Mucosa of stomach (tissue), 1 donor: ENCODE results near the gene ORM2.
"Not testable (repeated sequence)": the region's sequence is repeated elsewhere in the genome, so short reads cannot be mapped to it uniquely, and the experiment has no call there.

Experiments used
- H3K27me3 ChIP-seq: one replicate; pipeline ENCODE4 v1.7.0; 2013; ENCODE audit warnings: mild to moderate bottlenecking, low read length; ENCODE audit not compliant: control insufficient read depth, insufficient read depth
- H3K36me3 ChIP-seq: one replicate; pipeline ENCODE4 v1.7.0; 2013; ENCODE audit warnings: low read length; ENCODE audit not compliant: control insufficient read depth, insufficient read depth
- H3K4me1 ChIP-seq: one replicate; pipeline ENCODE4 v1.7.0; 2013; ENCODE audit warnings: mild to moderate bottlenecking, low read length; ENCODE audit not compliant: control insufficient read depth, insufficient read depth
- H3K4me3 ChIP-seq: one replicate; pipeline ENCODE4 v1.7.0; 2013; ENCODE audit warnings: low read length
- H3K9ac ChIP-seq: one replicate; pipeline ENCODE4 v1.7.0; 2013; ENCODE audit warnings: mild to moderate bottlenecking, low read length, moderate library complexity
- H3K9me3 ChIP-seq: one replicate; pipeline ENCODE4 v1.7.0; 2013; ENCODE audit warnings: mild to moderate bottlenecking, low read length, moderate library complexity; ENCODE audit not compliant: control insufficient read depth
- donor health status: Pancreatic carcinoma.

ORM2 gene

GRCh38 chr9:114329625-114330022 lies at the start of gene ORM2:
ORM2 (plus strand) TSS chr9:114329869; CDS start chr9:114329905, 36 bp downstream.
- H3K9ac ChIP-seq, H3K4me3 ChIP-seq, H3K9me3 ChIP-seq, H3K27me3 ChIP-seq, H3K36me3 ChIP-seq: not testable (repeated sequence)
- peaks cover 20% of the 10 kb centered on the region for H3K4me1 ChIP-seq

GRCh38 chr9:114280636-114281472 lies 48.8 kb upstream of the ORM2 start:
- no peak overlapping the region for H3K9ac ChIP-seq
- H3K4me3 ChIP-seq: no peak overlapping the region
- no peaks in the 10 kb centered on the region for H3K9me3 ChIP-seq
- H3K36me3 ChIP-seq: no peaks in the 10 kb centered on the region
- H3K27me3 ChIP-seq: no peaks in the 10 kb centered on the region
- no peaks in the 10 kb centered on the region for H3K4me1 ChIP-seq

GRCh38 chr9:114281473-114282103 lies 48.1 kb upstream of the ORM2 start:
- no peaks in the 10 kb centered on the region for H3K9me3 ChIP-seq
- no peaks in the 10 kb centered on the region for H3K4me1 ChIP-seq
- H3K36me3 ChIP-seq: no peaks in the 10 kb centered on the region
- H3K27me3 ChIP-seq: no peaks in the 10 kb centered on the region
- no peak overlapping the region for H3K4me3 ChIP-seq
- H3K9ac ChIP-seq: no peak overlapping the region

- Histone ChIP-seq H3K9me3 (no peaks in the 10 kb centered on the region), H3K27me3 (no peaks in the 10 kb centered on the region), H3K4me1 (no peaks in the 10 kb centered on the region), H3K4me3 (no peak overlapping the region), H3K36me3 (no peaks in the 10 kb centered on the region), H3K9ac (no peak overlapping the region)
Measured at GRCh38 chr9:114282104-114282485, 47.6 kb upstream of the ORM2 start.

GRCh38 chr9:114282507-114282906 lies 47.2 kb upstream of the ORM2 start:
- H3K9ac ChIP-seq: no peak overlapping the region
- H3K27me3 ChIP-seq: no peaks in the 10 kb centered on the region
- no peaks in the 10 kb centered on the region for H3K36me3 ChIP-seq
- no peak overlapping the region for H3K4me3 ChIP-seq
- H3K4me1 ChIP-seq: no peaks in the 10 kb centered on the region
- H3K9me3 ChIP-seq: no peaks in the 10 kb centered on the region

- Histone ChIP-seq H3K9ac (no peak overlapping the region), H3K36me3 (no peaks in the 10 kb centered on the region), H3K4me3 (no peak overlapping the region), H3K27me3 (no peaks in the 10 kb centered on the region), H3K4me1 (no peaks in the 10 kb centered on the region), H3K9me3 (no peaks in the 10 kb centered on the region)
Measured at GRCh38 chr9:114282926-114283325, 46.7 kb upstream of the ORM2 start.

GRCh38 chr9:114283551-114284111 lies 46.0 kb upstream of the ORM2 start:
- Histone ChIP-seq H3K36me3 (no peaks in the 10 kb centered on the region), H3K27me3 (no peaks in the 10 kb centered on the region), H3K4me3 (no peak overlapping the region), H3K9ac (no peak overlapping the region), H3K9me3 (no peaks in the 10 kb centered on the region), H3K4me1 (no peaks in the 10 kb centered on the region)

- Histone ChIP-seq H3K4me3 (no peak overlapping the region), H3K36me3 (no peaks in the 10 kb centered on the region), H3K4me1 (no peaks in the 10 kb centered on the region), H3K9me3 (no peaks in the 10 kb centered on the region), H3K9ac (no peak overlapping the region), H3K27me3 (no peaks in the 10 kb centered on the region)
Measured at GRCh38 chr9:114284316-114285060, 45.2 kb upstream of the ORM2 start.

- no peaks in the 10 kb centered on the region for H3K9me3 ChIP-seq
- no peaks in the 10 kb centered on the region for H3K27me3 ChIP-seq
- no peaks in the 10 kb centered on the region for H3K4me1 ChIP-seq
- no peaks in the 10 kb centered on the region for H3K36me3 ChIP-seq
- H3K4me3 ChIP-seq: no peak overlapping the region
- no peak overlapping the region for H3K9ac ChIP-seq
Measured at GRCh38 chr9:114285166-114285867, 44.4 kb upstream of the ORM2 start.

GRCh38 chr9:114286146-114286679 lies 43.5 kb upstream of the ORM2 start:
- H3K9me3 ChIP-seq: no peaks in the 10 kb centered on the region
- no peak overlapping the region for H3K4me3 ChIP-seq
- no peaks in the 10 kb centered on the region for H3K36me3 ChIP-seq
- H3K4me1 ChIP-seq: no peaks in the 10 kb centered on the region
- peaks cover 2% of the 10 kb centered on the region for H3K27me3 ChIP-seq
- H3K9ac ChIP-seq: no peak overlapping the region

GRCh38 chr9:114287001-114287762 lies 42.5 kb upstream of the ORM2 start:
- no peaks in the 10 kb centered on the region for H3K4me1 ChIP-seq
- no peak overlapping the region for H3K4me3 ChIP-seq
- H3K9ac ChIP-seq: no peak overlapping the region
- H3K27me3 ChIP-seq: peaks cover 2% of the 10 kb centered on the region
- H3K9me3 ChIP-seq: no peaks in the 10 kb centered on the region
- no peaks in the 10 kb centered on the region for H3K36me3 ChIP-seq
